ENCODE measurements around the gene SLC24A4.
A peak's percentile ranks its signal among the peaks of the same experiment; 100 is the strongest.
"Not testable (repeated sequence)": the region's sequence is repeated elsewhere in the genome, so short reads cannot be mapped to it uniquely, and the experiment has no call there.

SLC24A4 gene

DNA sequence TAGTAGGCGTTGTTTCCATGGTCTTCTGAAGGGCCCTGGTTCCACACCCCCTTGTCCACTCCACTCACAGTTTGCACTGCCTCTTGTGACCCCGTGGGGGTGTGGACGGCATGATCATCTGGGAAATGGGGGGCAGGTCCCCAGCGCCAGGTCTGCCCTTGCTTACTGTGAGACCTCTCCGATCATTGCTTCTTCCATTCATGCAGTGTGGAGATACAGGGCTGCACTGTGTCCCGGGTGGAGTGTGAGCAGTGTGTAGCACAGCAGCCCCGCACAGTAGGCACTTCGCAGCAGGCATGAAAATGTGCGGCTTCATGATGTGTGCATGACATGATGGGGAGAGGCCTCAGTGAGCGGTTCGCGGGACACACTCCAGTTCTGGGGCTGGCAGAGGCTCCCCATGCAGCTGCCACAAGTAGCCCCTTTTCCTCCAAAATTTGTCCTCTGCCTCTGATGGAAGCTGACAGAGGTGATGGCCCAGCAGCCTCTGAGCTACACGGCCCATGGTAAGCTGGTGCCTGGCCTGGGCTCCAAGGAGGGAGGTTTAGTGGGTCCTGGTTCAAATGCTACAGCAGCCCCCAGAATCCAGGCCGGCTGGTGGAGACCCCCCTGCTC lies 205.6 kb downstream of the SLC24A4 start:
- TF ChIP-seq, protein P1, sequence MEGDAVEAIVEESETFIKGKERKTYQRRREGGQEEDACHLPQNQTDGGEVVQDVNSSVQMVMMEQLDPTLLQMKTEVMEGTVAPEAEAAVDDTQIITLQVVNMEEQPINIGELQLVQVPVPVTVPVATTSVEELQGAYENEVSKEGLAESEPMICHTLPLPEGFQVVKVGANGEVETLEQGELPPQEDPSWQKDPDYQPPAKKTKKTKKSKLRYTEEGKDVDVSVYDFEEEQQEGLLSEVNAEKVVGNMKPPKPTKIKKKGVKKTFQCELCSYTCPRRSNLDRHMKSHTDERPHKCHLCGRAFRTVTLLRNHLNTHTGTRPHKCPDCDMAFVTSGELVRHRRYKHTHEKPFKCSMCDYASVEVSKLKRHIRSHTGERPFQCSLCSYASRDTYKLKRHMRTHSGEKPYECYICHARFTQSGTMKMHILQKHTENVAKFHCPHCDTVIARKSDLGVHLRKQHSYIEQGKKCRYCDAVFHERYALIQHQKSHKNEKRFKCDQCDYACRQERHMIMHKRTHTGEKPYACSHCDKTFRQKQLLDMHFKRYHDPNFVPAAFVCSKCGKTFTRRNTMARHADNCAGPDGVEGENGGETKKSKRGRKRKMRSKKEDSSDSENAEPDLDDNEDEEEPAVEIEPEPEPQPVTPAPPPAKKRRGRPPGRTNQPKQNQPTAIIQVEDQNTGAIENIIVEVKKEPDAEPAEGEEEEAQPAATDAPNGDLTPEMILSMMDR (IDR thresholded peaks at IDR 0.05): no peak
- no peak overlapping the region for H3K27ac ChIP-seq
- no peak for DNase-seq (ENCODE audit: low spot score)
- no peak overlapping the region for H3K4me3 ChIP-seq

DNA sequence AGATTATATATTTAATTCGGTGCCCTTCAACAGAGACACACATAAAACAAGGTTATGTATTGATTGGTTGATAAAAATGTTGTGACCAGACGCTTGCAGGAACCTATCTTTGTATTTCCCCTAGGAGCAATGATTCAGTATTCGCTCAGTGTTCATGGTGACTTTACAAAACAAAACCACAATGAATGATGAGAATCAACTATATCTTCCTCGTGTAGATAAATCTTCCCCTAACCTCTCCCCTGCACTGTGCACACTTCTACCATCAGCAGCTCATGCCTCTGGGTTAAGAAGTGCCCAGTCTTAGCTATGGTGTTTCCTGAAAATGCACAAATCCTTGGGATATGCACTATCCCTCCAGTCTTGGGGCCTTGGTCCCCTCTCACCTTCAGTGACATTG lies 206.9 kb downstream of the SLC24A4 start:
- TF ChIP-seq, protein P1 (IDR thresholded peaks at IDR 0.05): no peak
- DNase-seq (ENCODE audit: low spot score): no peak
- H3K27ac ChIP-seq: no peak overlapping the region
- H3K4me3 ChIP-seq: no peak overlapping the region

DNA sequence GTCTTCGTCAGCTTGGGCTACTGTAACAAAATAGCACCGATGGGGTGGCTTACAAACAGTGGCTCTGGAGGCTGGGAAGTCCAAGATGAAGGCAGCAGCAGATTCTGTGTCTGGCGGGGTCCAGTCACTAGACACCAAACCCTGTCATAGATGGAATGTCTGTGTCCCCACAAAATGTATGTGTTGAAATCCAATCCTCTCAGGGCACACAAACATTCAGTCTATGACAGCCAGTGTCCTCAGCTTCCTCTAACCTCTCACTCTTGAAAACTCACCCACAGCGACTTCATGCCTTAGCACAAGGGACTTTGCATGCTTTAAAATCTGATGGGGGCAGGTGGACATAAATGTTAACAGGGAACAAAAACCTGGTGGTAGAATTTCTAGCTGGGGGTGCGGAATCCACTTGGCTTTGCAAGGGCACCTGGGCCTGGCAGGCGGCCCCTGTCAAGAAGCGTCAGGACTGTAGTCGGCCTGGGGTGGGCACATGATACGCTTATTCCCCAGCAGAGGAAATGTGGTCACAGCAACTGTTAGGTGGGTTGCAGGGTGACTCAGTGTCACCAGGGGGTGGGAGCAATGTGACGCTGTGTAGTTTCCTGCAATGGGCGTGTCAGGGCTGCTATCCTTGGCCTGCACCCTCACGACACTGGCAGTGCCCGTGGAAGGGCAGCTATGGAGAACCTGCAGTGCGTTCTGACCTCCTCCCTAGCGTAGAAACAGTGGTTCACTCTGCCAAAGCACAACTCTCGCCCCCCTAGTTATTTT lies 208.3 kb downstream of the SLC24A4 start:
- Histone ChIP-seq H3K27ac (no peak overlapping the region), H3K4me3 (no peak overlapping the region)
- TF ChIP-seq, protein P1 (IDR thresholded peaks at IDR 0.05): no peak
- DNase-seq (ENCODE audit: low spot score): no peak

DNA sequence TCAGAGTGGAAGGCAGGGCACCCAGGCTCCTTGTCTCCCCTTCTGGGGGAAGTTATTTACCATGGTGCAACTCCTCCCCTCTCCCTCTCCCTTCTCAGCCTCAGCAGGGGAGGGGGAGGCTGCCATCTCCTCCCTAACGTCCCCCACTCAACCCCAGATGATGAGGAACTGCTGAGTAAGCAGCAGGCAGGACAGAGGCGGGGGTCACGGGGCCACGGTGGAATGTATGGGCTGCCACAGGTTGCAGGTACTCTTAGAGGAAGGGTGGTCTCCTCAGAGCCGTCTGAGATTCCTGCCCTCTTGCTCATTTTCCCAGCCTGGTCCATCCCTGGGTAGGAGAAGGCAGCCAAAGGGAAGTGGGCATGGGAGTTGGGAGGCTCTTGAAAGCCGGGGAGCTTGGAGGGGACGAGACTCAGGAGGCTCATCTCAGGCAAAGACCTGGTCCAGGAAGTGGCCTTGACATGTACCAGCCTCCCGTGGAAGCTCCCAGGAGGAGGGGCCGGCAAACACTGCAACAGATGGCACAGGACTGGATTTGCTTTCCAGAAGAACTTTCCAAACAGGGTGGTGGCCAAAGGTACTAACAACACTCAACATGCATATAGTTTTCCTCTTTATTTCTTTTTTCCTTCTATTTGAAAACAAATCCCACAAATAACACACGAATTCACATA lies 209.7 kb downstream of the SLC24A4 start:
- no peak for DNase-seq (ENCODE audit: low spot score)
- TF ChIP-seq, protein P1 (IDR thresholded peaks at IDR 0.05): no peak
- Histone ChIP-seq H3K4me3 (no peak overlapping the region), H3K27ac (no peak overlapping the region)

DNA sequence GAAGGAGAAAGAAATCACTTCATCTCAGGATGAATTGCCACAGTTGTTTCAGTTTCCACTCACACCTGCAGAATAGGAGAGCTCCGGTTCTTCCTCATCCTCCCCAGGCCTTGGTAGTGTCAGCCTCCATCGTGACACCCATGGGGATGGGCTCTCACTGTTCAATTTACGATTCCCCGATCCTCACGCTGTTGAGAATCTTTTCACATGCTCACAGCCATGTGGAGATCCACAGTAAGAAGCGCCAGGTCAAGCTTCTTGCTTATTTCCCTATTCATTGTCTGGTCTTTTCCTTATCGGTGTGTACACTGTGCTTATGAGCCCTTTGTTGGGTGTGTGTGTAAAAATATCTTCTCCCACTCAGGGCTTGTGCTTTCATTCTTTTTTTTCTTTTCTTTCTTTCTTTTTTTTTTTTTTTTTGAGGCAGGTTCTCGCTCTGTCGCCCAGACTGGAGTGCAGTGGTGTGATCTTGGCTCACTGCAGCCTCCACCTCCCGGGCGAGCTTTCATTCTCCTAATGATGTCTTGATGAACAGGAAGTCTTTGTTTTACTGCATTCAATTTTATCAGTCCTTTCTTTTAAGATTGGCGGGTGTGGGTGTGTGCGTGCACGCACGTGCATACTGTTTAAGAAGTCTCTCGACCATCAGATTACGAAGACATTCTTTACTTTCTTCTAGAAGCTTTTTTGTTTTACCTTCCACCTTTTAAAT lies 212.1 kb downstream of the SLC24A4 start:
- TF ChIP-seq, protein P1 (IDR thresholded peaks at IDR 0.05): no peak
- Histone ChIP-seq H3K4me3 (no peak overlapping the region), H3K27ac (no peak overlapping the region)
- no peak for DNase-seq (ENCODE audit: low spot score)

DNA sequence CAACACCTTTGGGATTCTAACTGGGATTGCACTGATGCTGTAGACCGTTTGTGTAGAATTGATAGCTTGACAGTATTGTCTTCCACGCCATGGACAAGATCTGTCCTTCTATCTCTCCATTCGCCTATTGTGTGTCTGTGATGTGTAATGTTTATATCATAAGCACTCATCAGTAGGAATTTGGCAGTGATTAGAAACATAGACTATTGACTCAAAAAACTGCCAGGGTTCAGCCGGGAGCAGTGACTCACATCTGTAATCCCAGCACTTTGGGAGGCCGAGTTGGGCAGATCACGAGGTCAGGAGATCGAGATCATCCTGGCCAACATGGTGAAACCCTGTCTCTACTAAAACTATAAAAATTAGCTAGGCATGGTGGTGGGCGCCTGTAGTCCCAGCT lies 213.3 kb downstream of the SLC24A4 start:
- not testable (repeated sequence) for H3K4me3 ChIP-seq; DNase-seq (ENCODE audit: low spot score); H3K27ac ChIP-seq

DNA sequence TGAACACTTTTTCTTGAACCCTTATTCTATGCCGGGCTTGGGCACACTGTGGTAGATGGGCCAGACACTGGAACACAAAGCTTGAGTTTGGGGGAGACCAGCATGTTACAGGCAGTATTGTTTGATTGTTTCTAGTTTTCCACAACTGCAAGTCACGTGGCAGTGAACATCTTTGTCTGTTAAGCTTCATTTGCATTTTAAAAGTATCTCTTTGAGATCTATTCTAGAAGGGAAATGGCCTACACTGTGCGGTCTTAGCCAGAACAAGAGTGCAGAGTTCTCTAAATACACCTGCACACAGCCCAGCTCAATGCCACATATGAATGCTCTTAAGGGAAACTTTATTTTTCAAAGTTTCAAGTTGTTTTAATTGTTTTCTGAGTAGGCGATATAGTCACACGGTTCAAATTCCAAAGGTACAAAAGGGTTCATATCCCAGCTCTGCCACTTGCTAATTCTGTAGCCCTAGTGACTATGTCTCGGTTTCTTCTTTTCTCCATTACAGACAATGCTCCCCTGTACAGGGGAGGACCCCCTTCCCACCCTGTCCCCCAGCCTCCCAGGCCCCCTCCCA lies 215.5 kb downstream of the SLC24A4 start:
- Histone ChIP-seq H3K4me3 (no peak overlapping the region), H3K27ac (peak overlapping the region; percentile 71 to 90)
- TF ChIP-seq, protein P1 (IDR thresholded peaks at IDR 0.05): no peak
- no peak for DNase-seq (ENCODE audit: low spot score)

Measured in coronary artery (tissue), 2 donors.